ENCODE measurements around the gene SRPX.

- TF ChIP-seq EZH2 (IDR thresholded peaks at IDR 0.05; ENCODE audit: borderline replicate concordance, insufficient read depth, low read depth, low read length, poor library complexity, severe bottlenecking), result no peak
- no peak for TF ChIP-seq CTCF (IDR thresholded peaks at IDR 0.05)
Observed at GRCh38 chrX:38117485-38117884, 103.2 kb downstream of the SRPX start.

Measured in B cell (primary cell).